Dermis microvascular lymphatic vessel endothelial cell (primary cell): ENCODE results near the gene ITGA5. TPM values are rescaled to one million over a fixed set of nuclear protein-coding genes. Genes with fewer than 3 reads are reported as not detected.
A peak's percentile ranks its signal among the peaks of the same experiment; 100 is the strongest.

Experiments
- DNase-seq, 2 donors: peaks; one replicate each; pipeline versions ENCODE4 v3.0.0 to v3.0.0-alpha.2; 2010; ENCODE audit warnings: low read depth in 2 of 2
- total RNA-seq: library from RNA; depleted of rRNA; stranded (reverse); fragments of >200 nt; gene quantifications from 2 replicates; pipeline ENCODE4 v1.2.1, GENCODE V29; 2014

Gene ITGA5
- total RNA-seq, 1 donor from 2014 or later: 299 TPM

GRCh38 chr12:54390176-54390667 is 28.8 kb downstream of the ITGA5 start:
- no peak for DNase-seq

- no peak for DNase-seq
Measured at GRCh38 chr12:54389607-54390175, 29.4 kb downstream of the ITGA5 start.

- no peak for DNase-seq
Measured at GRCh38 chr12:54389134-54389508, 29.9 kb downstream of the ITGA5 start.

- no peak for DNase-seq
Measured at GRCh38 chr12:54388237-54389133, 30.6 kb downstream of the ITGA5 start.

GRCh38 chr12:54387114-54387467 is 32.0 kb downstream of the ITGA5 start:
- no peak for DNase-seq

GRCh38 chr12:54386403-54387113 is 32.5 kb downstream of the ITGA5 start:
- no peak for DNase-seq

- DNase-seq: no peak
Measured at GRCh38 chr12:54385251-54385914, 33.7 kb downstream of the ITGA5 start.

GRCh38 chr12:54384591-54385041 is 34.5 kb downstream of the ITGA5 start, which contains the start of gene ZNF385A:
ZNF385A (minus strand) TSS chr12:54384733; CDS start chr12:54384514, 219 bp downstream.
- DNase-seq: no peak

GRCh38 chr12:54383041-54383609 is 35.9 kb downstream of the ITGA5 start:
- peak in 1 of 2 donors; percentile 51 for DNase-seq

GRCh38 chr12:54381136-54381535 is 37.9 kb downstream of the ITGA5 start:
- DNase-seq: no peak

GRCh38 chr12:54379398-54380201 is 39.5 kb downstream of the ITGA5 start:
- peak; percentile 59 to 87 for DNase-seq

GRCh38 chr12:54378796-54379397 is 40.2 kb downstream of the ITGA5 start:
- peak in 1 of 2 donors; percentile 53 for DNase-seq

GRCh38 chr12:54377797-54378515 is 41.1 kb downstream of the ITGA5 start:
- DNase-seq: no peak

- no peak for DNase-seq
Measured at GRCh38 chr12:54377007-54377406, 42.1 kb downstream of the ITGA5 start.

GRCh38 chr12:54376596-54376995 is 42.5 kb downstream of the ITGA5 start:
- DNase-seq: no peak

GRCh38 chr12:54375259-54375579 is 43.8 kb downstream of the ITGA5 start:
- DNase-seq: no peak

GRCh38 chr12:54374562-54375258 is 44.4 kb downstream of the ITGA5 start:
- DNase-seq: peak; percentile 38 to 70

GRCh38 chr12:54373649-54374561 is 45.2 kb downstream of the ITGA5 start:
- no peak for DNase-seq
